NT2/D1 (cell line): ENCODE data around the gene ACOT2.

ENCODE experiments used
- YY1 ChIP-seq: IDR thresholded peaks from 2 replicates; pipeline ENCODE4 v1.6.1; 2011; ENCODE audit not compliant: insufficient read length, insufficient read depth
- ZNF274 ChIP-seq: IDR thresholded peaks from 2 replicates; pipeline ENCODE4 v1.6.1; 2011; ENCODE audit warnings: mild to moderate bottlenecking, low read depth, low read length

DNA sequence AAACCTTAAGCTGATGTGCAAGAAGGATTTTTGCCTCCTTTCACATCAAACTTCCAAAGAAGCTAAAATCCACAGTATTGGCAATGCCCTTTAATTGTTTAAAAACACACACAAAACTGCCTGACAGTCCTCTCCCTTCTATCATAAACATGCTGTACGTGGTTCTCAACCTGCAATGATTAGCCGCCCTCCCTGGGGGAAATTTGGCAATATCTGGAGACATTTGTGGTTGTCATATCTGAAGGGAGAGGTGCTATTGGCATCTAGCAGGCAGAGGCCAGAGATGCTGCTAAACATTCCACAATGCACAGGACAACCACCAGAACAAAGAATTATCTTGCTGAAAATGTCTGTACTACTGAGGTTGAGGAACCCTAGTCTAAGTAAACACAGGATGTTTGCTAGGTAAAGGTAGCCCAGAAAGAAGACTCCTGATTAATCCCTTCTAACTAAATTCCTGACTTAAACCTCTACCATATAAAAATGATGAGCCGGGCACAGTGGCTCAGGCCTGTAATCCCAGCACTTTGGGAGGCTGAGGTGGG lies 44.5 kb downstream of the ACOT2 start:
- TF ChIP-seq ZNF274 (no peak), YY1 (no peak)
